OCI-LY3 (cell line): ENCODE data around the gene TMPRSS13.

Source experiments
- H2AFZ ChIP-seq: fragments of 200-600, 300-600 bp; shearing (Covaris generic); 2 replicates; pipeline ENCODE4 v1.6.0; 2014; ENCODE audit warnings: antibody characterized with exemption, low read depth, low read length
- H3K27ac ChIP-seq: fragments of 200-600, 300-600 bp; sonication (generic); 2 replicates; pipeline ENCODE4 v1.5.1; 2014; ENCODE audit warnings: mild to moderate bottlenecking, low read length, moderate library complexity, mixed read lengths
- H3K27me3 ChIP-seq: fragments of 200-600, 300-600 bp; sonication (generic); 2 replicates; pipeline ENCODE4 v1.6.1; 2014; ENCODE audit warnings: low read depth, low read length, mixed read lengths
- H3K36me3 ChIP-seq: fragments of 200-600, 300-600 bp; sonication (generic); replicated peaks from 2 replicates; pipeline ENCODE3; 2014; ENCODE audit warnings: low read depth, low read length, mixed read lengths
- H3K4me1 ChIP-seq: fragments of 300-600, 200-600 bp; sonication (generic); 2 replicates; pipeline ENCODE4 v1.6.1; 2014; ENCODE audit warnings: low read length, mixed read lengths
- H3K4me2 ChIP-seq: fragments of 200-600, 300-600 bp; sonication (generic); 2 replicates; pipeline ENCODE4 v1.6.1; 2014; ENCODE audit warnings: low read length, mixed read lengths
- H3K4me3 ChIP-seq: fragments of 300-600, 200-600 bp; sonication (generic); 2 replicates; pipeline ENCODE4 v1.5.1; 2014; ENCODE audit warnings: antibody characterized with exemption, mild to moderate bottlenecking, low read length, moderate library complexity
- H3K79me2 ChIP-seq: fragments of 300-600, 200-600 bp; shearing (Covaris generic); 2 replicates; pipeline ENCODE4 v1.6.1; 2014; ENCODE audit warnings: mild to moderate bottlenecking, low read length, mixed read lengths
- H3K9ac ChIP-seq: fragments of 300-600, 200-600 bp; shearing (Covaris generic); 2 replicates; pipeline ENCODE4 v1.6.0; 2014; ENCODE audit warnings: mild to moderate bottlenecking, low read length, moderate library complexity
- H3K9me3 ChIP-seq: fragments of 200-600, 300-600 bp; shearing (Covaris generic); 2 replicates; pipeline ENCODE4 v1.6.1; 2014; ENCODE audit warnings: low read length, mixed read lengths; ENCODE audit not compliant: insufficient read depth
- H4K20me1 ChIP-seq: fragments of 200-600, 300-600 bp; sonication (generic); 2 replicates; pipeline ENCODE4 v1.6.1; 2016; ENCODE audit warnings: low read length, mixed read lengths; ENCODE audit not compliant: insufficient read depth
- CTCF ChIP-seq: fragments of 200-600, 300-600 bp; sonication (generic); IDR thresholded peaks from 2 replicates; pipeline ENCODE4 v1.5.1; 2014; ENCODE audit warnings: antibody characterized with exemption, low read length, low read depth
- EZH2phosphoT487 ChIP-seq: fragments of 200-600 bp; shearing (Covaris generic); IDR thresholded peaks from 2 replicates; pipeline ENCODE4 v1.6.1; 2018; ENCODE audit warnings: antibody characterized with exemption, mixed run types, low read depth

TMPRSS13 gene

DNA sequence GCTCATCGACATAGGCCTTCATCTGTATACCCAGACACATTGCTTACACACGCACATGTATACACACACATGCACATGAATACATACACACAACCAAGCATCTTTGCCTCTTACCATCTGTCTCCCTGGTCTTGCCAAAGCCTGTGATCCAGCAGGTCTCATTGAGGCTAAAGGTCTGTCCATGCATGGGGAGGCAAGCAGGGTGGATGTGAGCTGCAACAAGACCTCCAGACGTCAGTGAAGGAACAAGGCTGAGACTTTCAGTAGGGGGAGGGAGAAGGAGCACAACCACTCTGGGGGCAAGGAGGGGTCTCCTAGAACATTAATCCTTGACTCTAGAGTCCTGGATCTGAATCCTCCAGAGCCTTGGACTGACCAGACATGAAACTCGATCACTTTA lies 23.7 kb downstream of the TMPRSS13 start:
- Histone ChIP-seq H4K20me1 (no peaks in the 10 kb centered on the region), H3K27ac (no peak overlapping the region), H3K9me3 (no peaks in the 10 kb centered on the region), H3K4me2 (no peak overlapping the region), H3K4me3 (no peak overlapping the region), H2AFZ (no peak overlapping the region), H3K79me2 (peaks cover 17% of the 10 kb centered on the region), H3K9ac (no peak overlapping the region), H3K36me3 (peaks cover 7% of the 10 kb centered on the region), H3K27me3 (no peaks in the 10 kb centered on the region), H3K4me1 (peaks cover 46% of the 10 kb centered on the region)
- no peak for TF ChIP-seq CTCF
- TF ChIP-seq EZH2phosphoT487, result no peak

- H3K27me3 ChIP-seq, result no peaks in the 10 kb centered on the region
- no peaks in the 10 kb centered on the region for H4K20me1 ChIP-seq
- H3K4me1 ChIP-seq, result peaks cover 58% of the 10 kb centered on the region
- no peak for TF ChIP-seq EZH2phosphoT487
- no peak overlapping the region for H2AFZ ChIP-seq
- peaks cover 6% of the 10 kb centered on the region for H3K36me3 ChIP-seq
- H3K79me2 ChIP-seq, result peaks cover 14% of the 10 kb centered on the region
- H3K4me2 ChIP-seq, result no peak overlapping the region
- no peak overlapping the region for H3K4me3 ChIP-seq
- H3K9ac ChIP-seq, result no peak overlapping the region
- H3K27ac ChIP-seq, result no peak overlapping the region
- no peaks in the 10 kb centered on the region for H3K9me3 ChIP-seq
These were observed 25.5 kb downstream of the TMPRSS13 start for GRCh38 chr11:117903505-117904382.

GRCh38 chr11:117902001-117902845 lies 27.0 kb downstream of the TMPRSS13 start:
- no peak for TF ChIP-seq EZH2phosphoT487
- TF ChIP-seq CTCF, result no peak
- Histone ChIP-seq H3K27me3 (no peaks in the 10 kb centered on the region), H3K9ac (no peak overlapping the region), H3K4me3 (no peak overlapping the region), H3K4me2 (no peak overlapping the region), H3K79me2 (no peaks in the 10 kb centered on the region; the same call in 1 of the 2 replicates), H4K20me1 (no peaks in the 10 kb centered on the region), H2AFZ (no peak overlapping the region), H3K4me1 (peaks cover 61% of the 10 kb centered on the region), H3K9me3 (no peaks in the 10 kb centered on the region), H3K36me3 (no peaks in the 10 kb centered on the region), H3K27ac (no peak overlapping the region)

DNA sequence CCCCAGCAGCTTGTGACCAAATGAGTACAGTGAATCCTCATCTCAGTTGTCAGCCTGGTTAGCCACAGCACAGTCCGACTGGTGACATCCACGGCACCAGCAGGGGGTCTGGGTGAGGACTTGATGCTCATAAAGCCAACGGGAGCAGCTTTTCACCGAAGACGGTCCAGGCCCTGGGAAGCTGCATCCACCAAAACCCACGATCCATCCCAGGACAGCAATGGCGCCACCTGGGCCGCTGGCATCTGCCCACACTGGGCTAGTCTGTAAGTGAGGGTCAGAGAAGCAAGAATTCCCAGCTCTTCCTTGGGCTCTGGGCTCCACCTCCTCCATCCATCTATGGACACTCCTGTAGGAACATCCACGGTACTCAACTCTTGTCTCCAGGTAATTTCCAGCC lies 27.6 kb downstream of the TMPRSS13 start:
- no peaks in the 10 kb centered on the region; the same call in 1 of the 2 replicates for H3K79me2 ChIP-seq
- no peak overlapping the region for H3K9ac ChIP-seq
- no peaks in the 10 kb centered on the region for H3K36me3 ChIP-seq
- H4K20me1 ChIP-seq, result no peaks in the 10 kb centered on the region
- TF ChIP-seq EZH2phosphoT487, result no peak
- TF ChIP-seq CTCF, result no peak; the same call in 1 of the 2 replicates
- H3K9me3 ChIP-seq, result no peaks in the 10 kb centered on the region
- no peaks in the 10 kb centered on the region for H3K27me3 ChIP-seq
- no peak overlapping the region for H3K4me2 ChIP-seq
- H3K4me3 ChIP-seq, result no peak overlapping the region
- peaks cover 56% of the 10 kb centered on the region for H3K4me1 ChIP-seq
- no peak overlapping the region for H2AFZ ChIP-seq
- no peak overlapping the region for H3K27ac ChIP-seq
